Measurements from ENCODE around the gene PRCD. TPM values are rescaled to one million over a fixed set of nuclear protein-coding genes. Genes with fewer than 3 reads are reported as not detected.

The PRCD gene
- polyA plus RNA-seq, 1 experiment = 0.21 TPM

- no peak overlapping the region for H3K4me3 ChIP-seq (ENCODE audit: low read depth, low read length)
Observed at GRCh38 chr17:76527430-76528111, 12.3 kb upstream of the PRCD start.

GRCh38 chr17:76528156-76528527 lies 11.7 kb upstream of the PRCD start:
- Histone ChIP-seq H3K4me3 (ENCODE audit: low read depth, low read length) (no peak overlapping the region), H3K27me3 (ENCODE audit: control insufficient read depth, insufficient read depth, low read length) (no peaks in the 10 kb centered on the region), H3K36me3 (ENCODE audit: control insufficient read depth, insufficient read depth, low read length) (no peaks in the 10 kb centered on the region)
- DNase-seq (ENCODE audit: low read depth) = no peak
- ChIA-PET POLR2A (no interaction called here), CTCF (interaction anchor here (0.6 to 4.2 kb wide), 16 partner anchors 8 to 155 kb away, joined by 3 to 24 read pairs (median 4); partner anchors contain the start of genes CYGB, PRCD and ST6GALNAC2)
- TF ChIP-seq CTCF (IDR thresholded peaks at IDR 0.05; ENCODE audit: insufficient read depth, low read depth, low read length) = no peak

More at GRCh38 chr17:76527430-76528111, 12.3 kb upstream of the PRCD start:
- ChIA-PET CTCF (interaction anchor here (0.6 to 4.2 kb wide), 14 partner anchors 8 to 154 kb away, joined by 3 to 24 read pairs (median 4); partner anchors contain the start of genes CYGB, PRCD and ST6GALNAC2), POLR2A (no interaction called here)
- Histone ChIP-seq H3K27me3 (ENCODE audit: control insufficient read depth, insufficient read depth, low read length) (no peaks in the 10 kb centered on the region), H3K36me3 (ENCODE audit: control insufficient read depth, insufficient read depth, low read length) (no peaks in the 10 kb centered on the region)
- TF ChIP-seq CTCF (IDR thresholded peaks at IDR 0.05; ENCODE audit: insufficient read depth, low read depth, low read length) = 0 out of 2 replicates have a peak, but pooled peaks have one; percentile 21
- no peak for DNase-seq (ENCODE audit: low read depth)

GRCh38 chr17:76528528-76529223 lies 11.2 kb upstream of the PRCD start:
- no peak overlapping the region for H3K4me3 ChIP-seq (ENCODE audit: low read depth, low read length)
- no peak for DNase-seq (ENCODE audit: low read depth)
- ChIA-PET POLR2A (interaction anchor here (0.7 to 0.8 kb wide), 2 partner anchors 136 to 674 kb away, joined by 3 to 13 read pairs; no protein-coding TSS in a partner anchor), CTCF (interaction anchor here (0.9 to 4.2 kb wide), 16 partner anchors 8 to 188 kb away, joined by 3 to 24 read pairs (median 4); partner anchors contain the start of genes CYGB and ST6GALNAC2)
- H3K27me3 ChIP-seq (ENCODE audit: control insufficient read depth, insufficient read depth, low read length) = no peaks in the 10 kb centered on the region
- H3K36me3 ChIP-seq (ENCODE audit: control insufficient read depth, insufficient read depth, low read length) = no peaks in the 10 kb centered on the region
- peak; percentile 30; the same call in 1 of the 2 replicates for TF ChIP-seq CTCF (IDR thresholded peaks at IDR 0.05; ENCODE audit: insufficient read depth, low read depth, low read length)

GRCh38 chr17:76529224-76530094 lies 10.4 kb upstream of the PRCD start:
- Histone ChIP-seq H3K4me3 (ENCODE audit: low read depth, low read length) (no peak overlapping the region), H3K27me3 (ENCODE audit: control insufficient read depth, insufficient read depth, low read length) (no peaks in the 10 kb centered on the region), H3K36me3 (ENCODE audit: control insufficient read depth, insufficient read depth, low read length) (no peaks in the 10 kb centered on the region)
- TF ChIP-seq CTCF (IDR thresholded peaks at IDR 0.05; ENCODE audit: insufficient read depth, low read depth, low read length) = no peak
- DNase-seq (ENCODE audit: low read depth) = peak; percentile 86
- CTCF ChIA-PET = interaction anchor here (0.8 to 4.2 kb wide), 15 partner anchors 9 to 187 kb away, joined by 3 to 24 read pairs (median 4); partner anchors contain the start of genes MXRA7 and ST6GALNAC2
- POLR2A ChIA-PET = interaction anchor here (0.7 to 0.8 kb wide), 2 partner anchors 136 to 675 kb away, joined by 3 to 13 read pairs; no protein-coding TSS in a partner anchor
